Urothelium cell line (cell line): ENCODE results near the gene COA6.

Experiments
- DNase-seq: peaks from one replicate; pipeline ENCODE4 v3.0.0; 2011; ENCODE audit warnings: low spot score, mixed read lengths
- FAIRE-seq: peaks from 2 replicates; lab custom pipeline; 2011; peaks lifted over from hg19 to GRCh38; lab: Jason Lieb, UNC

COA6 gene

DNA sequence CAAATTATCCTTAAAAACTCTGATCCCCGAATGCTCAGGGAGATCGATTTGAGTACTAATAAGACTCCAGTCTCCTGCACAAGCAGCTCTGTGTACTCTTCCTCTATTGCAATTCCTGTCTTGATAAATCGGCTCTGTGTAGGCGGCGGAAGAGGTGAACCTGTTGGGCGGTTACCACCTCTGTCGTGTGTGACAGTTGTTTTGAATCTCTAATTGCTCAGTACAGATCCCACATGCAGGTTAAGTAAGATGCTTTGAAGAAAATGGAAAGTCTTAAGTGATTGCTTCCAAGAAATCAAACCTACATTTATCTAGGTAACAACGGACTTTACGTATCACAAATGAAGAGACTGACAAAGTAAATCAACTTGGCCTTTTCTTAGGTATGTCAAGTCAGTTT is 35.5 kb downstream of the COA6 start:
- DNase-seq (no peak), FAIRE-seq (no peak)

DNA sequence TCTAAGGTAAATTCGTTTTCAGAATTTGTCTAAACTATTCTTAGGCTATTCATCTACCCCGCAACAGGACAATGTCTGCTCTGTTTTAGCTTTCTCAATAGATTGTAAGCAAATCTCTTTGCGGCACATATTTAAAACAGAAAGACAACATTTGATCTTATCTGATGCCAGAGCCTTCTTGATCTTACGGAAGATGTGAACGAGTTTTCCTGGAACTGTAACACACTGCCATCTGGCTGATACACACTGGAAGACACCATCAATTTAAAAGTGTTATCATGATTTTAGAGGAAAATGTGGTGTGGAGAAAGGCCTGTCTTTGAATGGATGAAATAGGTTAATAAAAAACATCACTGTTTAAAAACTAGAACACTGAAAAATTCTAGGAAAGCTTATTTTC is 36.1 kb downstream of the COA6 start:
- DNase-seq (no peak), FAIRE-seq (no peak)

DNA sequence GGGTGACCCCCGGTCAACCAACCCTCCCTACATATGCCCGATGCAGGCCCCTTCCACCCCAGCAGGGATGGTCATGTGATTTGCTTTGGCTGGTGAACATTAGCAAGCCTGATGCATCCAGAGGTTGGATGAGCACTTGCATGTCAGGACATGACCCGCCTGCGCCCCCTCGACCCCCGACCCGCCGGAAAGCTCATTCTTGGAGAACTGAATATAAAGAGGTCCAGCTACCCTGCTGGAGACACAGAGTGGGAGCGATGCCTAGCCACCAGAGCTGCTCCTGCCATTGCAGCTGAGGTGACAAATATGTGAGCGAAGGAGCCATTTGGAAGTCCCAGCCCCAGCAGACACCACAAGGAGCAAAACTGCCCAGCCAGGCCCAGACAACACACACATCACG is 39.6 kb downstream of the COA6 start:
- no peak for FAIRE-seq
- DNase-seq, result no peak

DNA sequence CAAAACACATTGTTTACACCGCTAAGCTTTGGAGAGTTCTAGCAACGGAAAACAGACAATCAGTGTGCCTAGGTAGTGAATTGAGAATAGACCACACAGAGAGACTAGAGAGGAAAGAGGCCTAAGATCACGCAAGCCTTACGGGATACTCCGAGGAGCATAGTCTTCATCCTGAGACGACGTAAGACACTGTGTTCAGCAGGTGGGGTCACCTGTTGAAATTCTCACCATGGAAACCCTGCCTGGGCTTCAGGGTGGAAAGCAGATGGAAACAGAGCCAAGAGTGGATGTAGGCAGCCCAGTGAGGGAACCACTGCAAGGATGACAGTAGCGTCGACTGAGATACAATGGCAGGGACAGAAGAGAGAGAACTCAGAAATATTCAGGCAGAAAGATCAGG is 40.2 kb downstream of the COA6 start:
- DNase-seq, result no peak

DNA sequence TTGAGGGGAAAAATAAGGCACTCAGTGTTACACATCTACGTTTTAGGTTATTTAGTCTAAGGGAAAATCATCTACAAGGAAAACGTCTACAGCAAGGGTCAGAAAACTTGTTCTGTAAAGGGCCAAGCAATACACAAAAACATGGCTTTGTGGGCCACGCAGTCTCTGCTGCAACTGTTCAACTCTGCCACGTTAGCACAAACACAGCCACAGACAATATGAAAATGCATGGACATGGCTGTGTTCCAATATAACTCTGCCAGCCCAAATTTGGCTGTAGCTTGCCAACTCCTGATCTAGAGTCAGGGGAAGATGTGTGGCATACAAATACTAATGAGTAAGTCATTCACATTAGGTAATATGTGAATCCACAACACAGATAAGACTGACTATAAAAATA is 40.7 kb downstream of the COA6 start:
- FAIRE-seq, result no peak
- no peak for DNase-seq

More for the DNA sequence above, 40.2 kb downstream of the COA6 start:
- FAIRE-seq, result no peak

DNA sequence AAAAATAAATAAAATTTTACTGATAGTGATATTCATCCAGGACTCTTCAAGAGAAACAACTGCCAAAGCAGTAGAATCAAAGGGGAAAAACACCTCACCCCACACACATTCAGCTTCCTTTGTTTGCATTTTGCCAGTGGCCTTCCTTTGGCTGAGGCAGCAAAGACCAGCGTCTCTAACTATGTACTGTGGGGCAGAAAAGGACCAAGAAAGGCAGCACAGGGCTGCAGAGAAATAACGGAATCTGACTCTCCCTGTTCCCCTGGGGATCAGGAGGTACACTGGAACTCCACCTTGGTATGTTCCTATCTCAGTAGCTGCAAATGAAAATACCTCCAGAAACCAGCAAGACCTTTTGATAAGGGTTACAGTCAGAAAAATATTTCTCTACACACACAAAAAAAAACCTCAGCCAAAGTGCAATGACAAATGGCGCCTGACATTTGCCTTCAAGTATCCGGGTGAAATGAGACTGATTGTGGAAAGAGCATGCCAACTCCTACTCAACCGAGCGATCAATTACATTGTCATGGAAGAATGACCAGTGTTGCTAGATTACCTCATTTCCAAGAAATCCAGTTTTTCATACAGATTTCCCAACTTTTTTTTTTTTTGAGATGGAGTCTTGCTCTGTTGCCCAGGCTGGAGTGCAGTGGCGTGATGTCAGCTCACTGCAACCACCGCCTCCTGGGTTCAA is 54.8 kb downstream of the COA6 start:
- DNase-seq (no peak), FAIRE-seq (no peak)

DNA sequence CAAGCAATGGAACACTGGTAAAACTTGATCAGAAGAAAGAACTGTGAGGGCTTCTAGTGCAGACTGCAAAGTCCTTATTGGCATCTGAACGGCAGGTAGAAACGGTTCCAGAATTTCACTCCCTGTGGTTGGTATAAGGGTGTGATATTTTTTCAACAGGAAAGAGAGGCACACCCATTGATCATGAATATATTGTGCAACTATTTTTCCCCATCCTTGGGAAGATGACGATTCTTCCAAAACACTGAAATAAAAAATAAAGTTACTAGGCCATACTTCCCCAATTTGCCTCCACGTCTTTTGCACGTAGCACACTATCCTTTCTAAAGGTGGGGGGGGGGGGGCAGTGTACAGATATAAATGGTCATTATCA is 56.2 kb downstream of the COA6 start:
- no peak for FAIRE-seq

DNA sequence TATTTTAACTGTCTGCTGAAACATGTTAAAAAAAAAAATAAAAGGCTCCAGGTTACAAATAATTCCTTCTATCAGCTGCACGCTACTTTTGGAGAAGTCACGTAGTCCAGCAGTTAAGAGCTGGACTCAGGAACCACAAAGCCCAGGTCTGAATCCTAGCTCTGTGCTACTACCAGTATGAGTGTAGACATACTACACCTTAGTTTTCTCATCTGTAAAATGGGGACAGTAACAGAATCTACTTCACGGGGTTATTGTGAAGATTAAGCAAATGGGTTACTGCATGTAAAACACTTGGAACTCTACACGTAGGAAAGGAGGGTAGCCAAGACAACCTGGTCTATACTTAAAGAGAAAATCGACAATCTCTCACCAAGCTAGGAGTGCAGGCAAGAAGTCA is 57.4 kb downstream of the COA6 start:
- no peak for FAIRE-seq
- no peak for DNase-seq

More for the DNA sequence above, 56.2 kb downstream of the COA6 start:
- DNase-seq, result no peak

DNA sequence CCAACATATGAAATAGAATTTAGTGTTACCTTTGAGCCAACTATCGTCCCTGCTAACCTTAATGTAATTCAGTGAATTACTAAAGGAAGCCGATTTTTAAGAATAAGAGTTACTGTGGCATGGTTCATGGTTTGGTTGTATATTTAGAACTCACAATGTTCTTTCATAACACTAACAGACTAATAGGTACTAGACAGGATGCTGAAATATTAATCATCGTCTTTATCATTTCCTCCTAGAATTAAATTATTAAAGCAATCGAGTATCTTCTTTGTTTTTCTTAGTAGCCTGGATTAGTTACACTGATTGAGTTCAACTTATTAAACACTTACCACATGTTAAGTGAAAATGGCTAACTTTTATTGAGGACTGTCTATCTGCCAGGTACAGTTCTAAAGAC is 58.0 kb downstream of the COA6 start:
- FAIRE-seq, result no peak
- DNase-seq, result no peak

DNA sequence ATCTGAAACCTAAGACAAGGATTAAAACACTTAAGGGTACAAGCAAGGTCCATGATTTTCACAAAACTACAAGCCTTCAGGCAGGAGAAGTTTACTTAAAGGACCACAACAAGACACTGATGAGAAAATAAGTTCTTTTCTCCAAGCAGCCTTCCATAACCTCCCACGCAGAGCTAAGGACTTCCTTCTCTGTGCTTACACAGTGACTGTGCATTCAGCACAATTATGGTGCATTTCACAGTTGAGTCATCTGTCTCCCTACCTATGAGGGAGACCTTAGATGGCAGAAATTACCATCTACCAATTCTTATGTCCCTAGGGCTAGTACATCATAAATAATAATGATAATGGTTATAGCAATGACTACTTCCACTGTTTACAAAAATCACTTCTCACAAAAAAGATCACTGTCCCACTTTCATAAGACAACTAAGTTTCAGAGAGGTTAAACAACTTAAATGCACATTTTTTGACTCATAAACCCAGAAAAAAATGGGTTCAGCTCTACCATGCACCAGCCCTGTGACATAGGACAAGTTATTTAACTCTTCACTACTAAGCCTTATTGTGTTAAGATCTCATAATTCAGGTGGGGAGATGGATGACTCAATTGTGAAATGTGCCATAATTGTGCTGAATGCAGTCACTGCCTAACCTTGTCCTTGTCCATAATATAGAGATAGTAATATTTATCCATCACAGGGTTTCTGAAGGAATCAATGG is 60.5 kb downstream of the COA6 start:
- DNase-seq, result peak; percentile 19
- no peak for FAIRE-seq
